DMS114 treated with DMSO at 0.1 percent for 48 hours (cell line): Measurements from ENCODE around the gene LRRC45.
"Not testable (repeated sequence)": the region's sequence is repeated elsewhere in the genome, so short reads cannot be mapped to it uniquely, and the experiment has no call there.

Experiments
- DNase-seq: peaks from one replicate; lab custom pipeline; 2025; ENCODE audit not compliant: unreplicated experiment; lab: John Stamatoyannopoulos, UW

LRRC45 gene

GRCh38 chr17:82033359-82034085 is 10.4 kb downstream of the LRRC45 start:
- DNase-seq = no peak

GRCh38 chr17:82034371-82035011 is 11.4 kb downstream of the LRRC45 start:
- DNase-seq = no peak

GRCh38 chr17:82035488-82035887 is 12.4 kb downstream of the LRRC45 start:
- no peak for DNase-seq

- DNase-seq = no peak
Observed at GRCh38 chr17:82035956-82036633, 13.0 kb downstream of the LRRC45 start.

- DNase-seq = no peak
Observed at GRCh38 chr17:82036634-82037091, 13.6 kb downstream of the LRRC45 start.

- peak; percentile 89 for DNase-seq
Observed at GRCh38 chr17:82037092-82037888, 14.2 kb downstream of the LRRC45 start, which contains the start of gene DCXR. Gene DCXR, minus strand, starts transcription at chr17:82037697. Its CDS starts 15 bp downstream, at chr17:82037682.

GRCh38 chr17:82037889-82038195 is 14.7 kb downstream of the LRRC45 start:
- DNase-seq = no peak

GRCh38 chr17:82038796-82039409 is 15.8 kb downstream of the LRRC45 start:
- DNase-seq = not testable (repeated sequence)

- no peak for DNase-seq
Observed at GRCh38 chr17:82039695-82040299, 16.7 kb downstream of the LRRC45 start.

GRCh38 chr17:82041144-82041814 is 18.2 kb downstream of the LRRC45 start:
- no peak for DNase-seq

- DNase-seq = no peak
Observed at GRCh38 chr17:82042649-82043048, 19.5 kb downstream of the LRRC45 start.

- no peak for DNase-seq
Observed at GRCh38 chr17:82043507-82043906, 20.4 kb downstream of the LRRC45 start.

- no peak for DNase-seq
Observed at GRCh38 chr17:82045936-82046484, 22.9 kb downstream of the LRRC45 start.

GRCh38 chr17:82046903-82047302 is 23.8 kb downstream of the LRRC45 start:
- DNase-seq = no peak

GRCh38 chr17:82047379-82047778 is 24.3 kb downstream of the LRRC45 start:
- no peak for DNase-seq

GRCh38 chr17:82047914-82048570 is 24.9 kb downstream of the LRRC45 start:
- DNase-seq = no peak

GRCh38 chr17:82048571-82048971 is 25.5 kb downstream of the LRRC45 start:
- DNase-seq = no peak

- DNase-seq = no peak
Observed at GRCh38 chr17:82049106-82049505, 26.0 kb downstream of the LRRC45 start.

- DNase-seq = no peak
Observed at GRCh38 chr17:82049521-82049971, 26.4 kb downstream of the LRRC45 start.
